Upper lobe of left lung (tissue), 4 donors: ENCODE results near the gene BGLAP.

Experiments
- EP300 ChIP-seq, 4 donors: sonication (generic); formaldehyde crosslinking; IDR thresholded peaks; one replicate each; pipeline ENCODE4 v1.5.1; 2017; ENCODE audit warnings: antibody characterized with exemption in 4 of 4, control low read depth in 2 of 4
- POLR2A ChIP-seq, 4 donors: fragments of 450-650 bp; IDR thresholded peaks; one replicate each; pipeline ENCODE4 v1.5.1; 2016 to 2017; ENCODE audit warnings: antibody characterized with exemption in 4 of 4, mild to moderate bottlenecking in 2 of 4

GRCh38 chr1:156259805-156260204, 17.8 kb downstream of the BGLAP start:
- TF ChIP-seq EP300 (IDR thresholded peaks at IDR 0.05) (no peak), POLR2A (IDR thresholded peaks at IDR 0.05) (no peak)
